ENCODE data around the gene TAF1L. TPM values are rescaled to one million over a fixed set of nuclear protein-coding genes. Genes with fewer than 3 reads are reported as not detected.
A peak's percentile ranks its signal among the peaks of the same experiment; 100 is the strongest.
"Not testable (repeated sequence)": the region's sequence is repeated elsewhere in the genome, so short reads cannot be mapped to it uniquely, and the experiment has no call there.

TAF1L gene
- total and polyA plus RNA-seq, 2 donors (not counting 1 experiment from before 2014, with no cell fraction given), result not detected

GRCh38 chr9:32603914-32604852, 31.3 kb downstream of the TAF1L start:
- TF ChIP-seq, protein P1, sequence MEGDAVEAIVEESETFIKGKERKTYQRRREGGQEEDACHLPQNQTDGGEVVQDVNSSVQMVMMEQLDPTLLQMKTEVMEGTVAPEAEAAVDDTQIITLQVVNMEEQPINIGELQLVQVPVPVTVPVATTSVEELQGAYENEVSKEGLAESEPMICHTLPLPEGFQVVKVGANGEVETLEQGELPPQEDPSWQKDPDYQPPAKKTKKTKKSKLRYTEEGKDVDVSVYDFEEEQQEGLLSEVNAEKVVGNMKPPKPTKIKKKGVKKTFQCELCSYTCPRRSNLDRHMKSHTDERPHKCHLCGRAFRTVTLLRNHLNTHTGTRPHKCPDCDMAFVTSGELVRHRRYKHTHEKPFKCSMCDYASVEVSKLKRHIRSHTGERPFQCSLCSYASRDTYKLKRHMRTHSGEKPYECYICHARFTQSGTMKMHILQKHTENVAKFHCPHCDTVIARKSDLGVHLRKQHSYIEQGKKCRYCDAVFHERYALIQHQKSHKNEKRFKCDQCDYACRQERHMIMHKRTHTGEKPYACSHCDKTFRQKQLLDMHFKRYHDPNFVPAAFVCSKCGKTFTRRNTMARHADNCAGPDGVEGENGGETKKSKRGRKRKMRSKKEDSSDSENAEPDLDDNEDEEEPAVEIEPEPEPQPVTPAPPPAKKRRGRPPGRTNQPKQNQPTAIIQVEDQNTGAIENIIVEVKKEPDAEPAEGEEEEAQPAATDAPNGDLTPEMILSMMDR (IDR thresholded peaks at IDR 0.05), result no peak
- intact Hi-C loops (cut with micrococcal nuclease), result no loop called here
- 27% methylated on average over 5 of the region's 12 CpGs for WGBS (ENCODE audit: insufficient coverage)
- Histone ChIP-seq H4K20me1 (ENCODE audit: control insufficient read depth, insufficient read depth, low read length, poor library complexity, severe bottlenecking) (no peaks in the 10 kb centered on the region), H3K9me3 (ENCODE audit: control extremely low read depth in 1 of 3, control insufficient read depth in 2 of 3, insufficient read depth in 1 of 3, low read length in 2 of 3) (peaks cover 1 to 6% (median 6%) of the 10 kb centered on the region in 3 donors), H3K4me1 (ENCODE audit: control insufficient read depth in 2 of 2, insufficient read depth in 2 of 2, low read length in 2 of 2) (no peaks in the 10 kb centered on the region), H3K9ac (ENCODE audit: low read length) (no peak overlapping the region), H3K4me2 (replicated peaks; ENCODE audit: low read depth, low read length, poor library complexity, severe bottlenecking) (peak overlapping the region; percentile 8), H3K4me3 (ENCODE audit: control extremely low read depth in 1 of 5, extremely low read depth in 1 of 5, insufficient read depth in 1 of 5, low read depth in 2 of 5, low read length in 4 of 5) (no peak overlapping the region), H3K27ac (ENCODE audit: low read length in 2 of 2) (peak overlapping the region in 1 of 2 donors; percentile 24), H3K79me2 (ENCODE audit: control insufficient read depth, insufficient read depth, low read length) (no peaks in the 10 kb centered on the region), H3K36me3 (replicated peaks in 1 of 2; ENCODE audit: control extremely low read depth in 1 of 2, control insufficient read depth in 1 of 2, extremely low read depth in 1 of 2, insufficient read depth in 2 of 2, low read length in 1 of 2) (no peaks in the 10 kb centered on the region), H3K27me3 (replicated peaks in 1 of 4; ENCODE audit: control extremely low read depth in 1 of 4, control insufficient read depth in 3 of 4, insufficient read depth in 4 of 4, low read length in 3 of 4) (peaks cover 0 to 2% (median 0%) of the 10 kb centered on the region in 4 experiments), H2AFZ (ENCODE audit: insufficient read depth, low read depth, low read length, poor library complexity, severe bottlenecking) (peak overlapping the region; percentile 10)
- H3K4me1 Mint-ChIP-seq, result peaks cover 14% of the 10 kb centered on the region
- peak; percentile 37 for DNase-seq
- peak overlapping the region; percentile 30 for H3K4me3 Mint-ChIP-seq
- H3K27me3 Mint-ChIP-seq, result peaks cover 19% of the 10 kb centered on the region
- ChIA-PET CTCF (interaction anchor here (1.0 to 1.8 kb wide), 3 partner anchors 15 to 225 kb away, joined by 5 to 7 read pairs (median 6); no protein-coding TSS in a partner anchor), POLR2A (no interaction called here)
- ATAC-seq (ENCODE audit: low read depth), result peak; percentile 39
- H3K9me3 Mint-ChIP-seq (ENCODE audit: insufficient read depth), result peaks cover 4% of the 10 kb centered on the region
- H3K27ac Mint-ChIP-seq, result peak overlapping the region; percentile 42

DNA sequence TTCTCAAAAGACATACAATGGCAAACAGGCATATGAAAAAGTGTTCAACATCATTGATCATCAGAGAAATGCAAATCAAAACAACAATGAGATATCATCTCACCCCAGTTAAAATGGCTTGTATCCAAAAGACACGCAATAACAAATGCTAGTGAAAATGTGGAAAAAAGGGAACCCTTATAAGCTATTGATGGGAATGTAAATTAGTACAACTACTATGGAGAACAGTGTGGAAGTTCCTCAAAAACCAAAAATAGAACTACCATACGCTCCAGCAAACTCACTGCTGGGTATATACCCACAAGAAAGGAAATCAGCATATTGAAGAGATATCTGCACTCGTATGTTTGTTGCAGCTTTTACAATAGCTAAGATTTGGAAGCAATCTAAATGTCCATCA, 36.4 kb downstream of the TAF1L start:
- H3K27me3 ChIP-seq (replicated peaks in 1 of 4; ENCODE audit: control extremely low read depth in 1 of 4, control insufficient read depth in 3 of 4, insufficient read depth in 4 of 4, low read length in 3 of 4); POLR2A ChIA-PET; H3K4me1 ChIP-seq (ENCODE audit: control insufficient read depth in 2 of 2, insufficient read depth in 2 of 2, low read length in 2 of 2); H2AFZ ChIP-seq (ENCODE audit: insufficient read depth, low read depth, low read length, poor library complexity, severe bottlenecking); H3K9me3 ChIP-seq (ENCODE audit: control extremely low read depth in 1 of 3, control insufficient read depth in 2 of 3, insufficient read depth in 1 of 3, low read length in 2 of 3); H3K4me3 Mint-ChIP-seq; H3K27ac ChIP-seq (ENCODE audit: low read length in 2 of 2); H3K36me3 ChIP-seq (replicated peaks in 1 of 2; ENCODE audit: control extremely low read depth in 1 of 2, control insufficient read depth in 1 of 2, extremely low read depth in 1 of 2, insufficient read depth in 2 of 2, low read length in 1 of 2); intact Hi-C loops (cut with micrococcal nuclease); H3K27ac Mint-ChIP-seq; H3K4me3 ChIP-seq (ENCODE audit: control extremely low read depth in 1 of 5, extremely low read depth in 1 of 5, insufficient read depth in 1 of 5, low read depth in 2 of 5, low read length in 4 of 5); H3K4me2 ChIP-seq (replicated peaks; ENCODE audit: low read depth, low read length, poor library complexity, severe bottlenecking); ATAC-seq (ENCODE audit: low read depth); H3K9me3 Mint-ChIP-seq (ENCODE audit: insufficient read depth); H4K20me1 ChIP-seq (ENCODE audit: control insufficient read depth, insufficient read depth, low read length, poor library complexity, severe bottlenecking); H3K9ac ChIP-seq (ENCODE audit: low read length); DNase-seq; H3K79me2 ChIP-seq (ENCODE audit: control insufficient read depth, insufficient read depth, low read length): not testable (repeated sequence)
- peaks cover 15% of the 10 kb centered on the region for H3K4me1 Mint-ChIP-seq
- CTCF ChIA-PET, result interaction anchor here (1.2 to 1.5 kb wide), 2 partner anchors 10 to 17 kb away, joined by 3 to 4 read pairs; no protein-coding TSS in a partner anchor
- WGBS (ENCODE audit: insufficient coverage), result no CpG with 5 or more reads among the region's 3 CpGs
- H3K27me3 Mint-ChIP-seq, result peaks cover 26% of the 10 kb centered on the region
